Keratinocyte (primary cell): Measurements from ENCODE around the gene UGP2. TPM values are rescaled to one million over a fixed set of nuclear protein-coding genes. Genes with fewer than 3 reads are reported as not detected.

Experiments
- DNase-seq: peaks from one replicate; pipeline ENCODE4 v3.0.0-alpha.2; 2011; ENCODE audit warnings: low read depth, missing footprints, low spot score
- FAIRE-seq: peaks from 2 replicates; lab custom pipeline; 2011; peaks lifted over from hg19 to GRCh38; lab: Jason Lieb, UNC
- H2AFZ ChIP-seq: 2 replicates; pipeline ENCODE4 v1.6.0; 2012; ENCODE audit warnings: low read length, control low read depth, inconsistent platforms; ENCODE audit not compliant: control insufficient read depth
- H3K27ac ChIP-seq: 2 replicates; pipeline ENCODE4 v1.5.1; 2011; ENCODE audit warnings: low read length; ENCODE audit not compliant: control insufficient read depth, insufficient read depth
- H3K27me3 ChIP-seq: 3 replicates; pipeline ENCODE4 v1.6.0; 2011; ENCODE audit warnings: low read length; ENCODE audit not compliant: control insufficient read depth, insufficient read depth; ENCODE audit errors: extremely low read depth
- H3K36me3 ChIP-seq, 2 experiments: 2 replicates in 1 of 2; 3 replicates in 1 of 2; pipeline ENCODE4 v1.5.1; 2011; ENCODE audit warnings: low read length in 2 of 2, mild to moderate bottlenecking in 1 of 2; ENCODE audit not compliant: control insufficient read depth in 2 of 2, insufficient read depth in 2 of 2; ENCODE audit errors: extremely low read depth in 1 of 2
- H3K4me1 ChIP-seq: 3 replicates; pipeline ENCODE4 v1.5.1; 2011; ENCODE audit warnings: low read length; ENCODE audit not compliant: control insufficient read depth, insufficient read depth; ENCODE audit errors: extremely low read depth
- H3K4me2 ChIP-seq: 3 replicates; pipeline ENCODE4 v1.6.0; 2011; ENCODE audit warnings: low read depth, low read length; ENCODE audit not compliant: control insufficient read depth, insufficient read depth; ENCODE audit errors: extremely low read depth
- H3K4me3 ChIP-seq, 3 experiments: fragments of 200-600 bp in 1 of 3; sonication (generic) in 1 of 3; 2 replicates in 2 of 3; 3 replicates in 1 of 3; pipeline ENCODE4 v1.5.1; 2011 to 2016; ENCODE audit warnings: low read length in 3 of 3, mild to moderate bottlenecking in 3 of 3, control low read depth in 2 of 3, inconsistent platforms in 1 of 3, low read depth in 1 of 3, mixed read lengths in 1 of 3, mixed run types in 1 of 3, moderate library complexity in 1 of 3; ENCODE audit not compliant: control insufficient read depth in 2 of 3, insufficient read depth in 2 of 3; ENCODE audit errors: extremely low read depth in 1 of 3
- H3K79me2 ChIP-seq: 2 replicates; pipeline ENCODE4 v1.6.0; 2012; ENCODE audit warnings: low read length; ENCODE audit not compliant: control insufficient read depth, insufficient read depth
- H3K9ac ChIP-seq: 3 replicates; pipeline ENCODE4 v1.6.0; 2011; ENCODE audit warnings: low read length; ENCODE audit not compliant: control insufficient read depth, insufficient read depth; ENCODE audit errors: extremely low read depth
- H3K9me1 ChIP-seq: 3 replicates; pipeline ENCODE4 v1.6.0; 2011; ENCODE audit warnings: low read length; ENCODE audit not compliant: control insufficient read depth, insufficient read depth; ENCODE audit errors: extremely low read depth
- H3K9me3 ChIP-seq: 2 replicates; pipeline ENCODE4 v1.5.1; 2012; ENCODE audit warnings: low read depth, low read length; ENCODE audit not compliant: control insufficient read depth
- H4K20me1 ChIP-seq: 3 replicates; pipeline ENCODE4 v1.6.0; 2011; ENCODE audit warnings: low read length; ENCODE audit not compliant: control insufficient read depth, insufficient read depth; ENCODE audit errors: extremely low read depth
- CTCF ChIP-seq, 3 experiments: IDR thresholded peaks in 1 of 3; conservative IDR thresholded peaks in 1 of 3; optimal IDR thresholded peaks in 1 of 3; 2 replicates in 2 of 3; 3 replicates in 1 of 3; pipeline versions ENCODE3 to v1.5.1; 2011; ENCODE audit warnings: low read length in 3 of 3, mild to moderate bottlenecking in 3 of 3, moderate library complexity in 2 of 3, control low read depth in 1 of 3, inconsistent platforms in 1 of 3; ENCODE audit not compliant: insufficient read depth in 2 of 3; ENCODE audit errors: extremely low read depth in 1 of 3
- EZH2 ChIP-seq: IDR thresholded peaks from one replicate; pipeline ENCODE4 v1.6.1; 2012; ENCODE audit warnings: inconsistent platforms, mild to moderate bottlenecking, low read length, moderate library complexity
- dilution Hi-C: fragments of 300-500 bp; cut with MboI; formaldehyde crosslinking; loops from one replicate; pipeline ENCODE4 v1.7.0; 2020; ENCODE audit warnings: low sequenced_read_pairs; ENCODE audit not compliant: extremely low pct_ligation_motif_present
- polyA plus RNA-seq, 5 experiments: library from polyadenylated mRNA; depleted of rRNA in 3 of 5; stranded (reverse) in 3 of 5; stranded (forward) in 1 of 5; unstranded in 1 of 5; fragments of >200 nt; gene quantifications; 1 replicate in 1 of 5; 2 replicates in 3 of 5; 3 replicates in 1 of 5; pipeline versions ENCODE4 v1.2.1 to v1.2.3, GENCODE V29; 2011 to 2012; ENCODE audit warnings: missing spikeins in 2 of 5, low read depth in 1 of 5, low replicate concordance in 1 of 5

The UGP2 gene
- polyA plus RNA-seq, 1 donor (not counting 4 experiments of a cell fraction or from before 2014, with no cell fraction given), result 260 TPM

DNA sequence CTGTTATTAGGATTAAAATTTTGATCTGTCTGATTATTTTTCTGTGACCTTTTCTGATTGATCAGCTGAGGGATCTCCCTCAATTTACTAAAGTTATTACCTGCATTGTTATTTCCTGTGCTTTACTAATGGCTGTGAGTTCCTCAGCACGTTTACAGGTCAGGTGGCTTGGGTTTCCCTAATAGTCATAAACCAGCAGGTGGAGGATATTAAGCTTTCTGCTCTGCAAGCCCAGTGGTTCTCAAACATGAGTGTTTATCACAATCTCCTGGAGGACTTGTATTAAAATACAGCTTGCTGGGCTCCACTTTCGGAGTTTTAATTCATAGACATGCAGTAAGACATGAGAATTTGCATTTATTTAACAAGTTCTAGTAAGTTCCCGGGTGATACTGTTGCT lies 22.4 kb upstream of the UGP2 start:
- dilution Hi-C loops, result no loop called here
- Histone ChIP-seq H2AFZ (no peak overlapping the region), H3K4me2 (no peak overlapping the region), H3K9me3 (no peaks in the 10 kb centered on the region), H3K27me3 (no peaks in the 10 kb centered on the region), H3K9me1 (no peaks in the 10 kb centered on the region), H3K4me3 (no peak overlapping the region), H3K4me1 (peaks cover 2% of the 10 kb centered on the region), H3K36me3 (no peaks in the 10 kb centered on the region), H3K79me2 (no peaks in the 10 kb centered on the region), H3K9ac (no peak overlapping the region), H4K20me1 (no peaks in the 10 kb centered on the region), H3K27ac (no peak overlapping the region)
- TF ChIP-seq EZH2 (no peak), CTCF (optimal IDR thresholded peaks at IDR 0.05 in 1 of 3, IDR thresholded peaks at IDR 0.05 in 1 of 3, conservative IDR thresholded peaks at IDR 0.05 in 1 of 3; ENCODE audit: extremely low read depth in 1 of 3, insufficient read depth in 2 of 3, low read length in 3 of 3) (no peak)
- FAIRE-seq (no peak), DNase-seq (no peak)

DNA sequence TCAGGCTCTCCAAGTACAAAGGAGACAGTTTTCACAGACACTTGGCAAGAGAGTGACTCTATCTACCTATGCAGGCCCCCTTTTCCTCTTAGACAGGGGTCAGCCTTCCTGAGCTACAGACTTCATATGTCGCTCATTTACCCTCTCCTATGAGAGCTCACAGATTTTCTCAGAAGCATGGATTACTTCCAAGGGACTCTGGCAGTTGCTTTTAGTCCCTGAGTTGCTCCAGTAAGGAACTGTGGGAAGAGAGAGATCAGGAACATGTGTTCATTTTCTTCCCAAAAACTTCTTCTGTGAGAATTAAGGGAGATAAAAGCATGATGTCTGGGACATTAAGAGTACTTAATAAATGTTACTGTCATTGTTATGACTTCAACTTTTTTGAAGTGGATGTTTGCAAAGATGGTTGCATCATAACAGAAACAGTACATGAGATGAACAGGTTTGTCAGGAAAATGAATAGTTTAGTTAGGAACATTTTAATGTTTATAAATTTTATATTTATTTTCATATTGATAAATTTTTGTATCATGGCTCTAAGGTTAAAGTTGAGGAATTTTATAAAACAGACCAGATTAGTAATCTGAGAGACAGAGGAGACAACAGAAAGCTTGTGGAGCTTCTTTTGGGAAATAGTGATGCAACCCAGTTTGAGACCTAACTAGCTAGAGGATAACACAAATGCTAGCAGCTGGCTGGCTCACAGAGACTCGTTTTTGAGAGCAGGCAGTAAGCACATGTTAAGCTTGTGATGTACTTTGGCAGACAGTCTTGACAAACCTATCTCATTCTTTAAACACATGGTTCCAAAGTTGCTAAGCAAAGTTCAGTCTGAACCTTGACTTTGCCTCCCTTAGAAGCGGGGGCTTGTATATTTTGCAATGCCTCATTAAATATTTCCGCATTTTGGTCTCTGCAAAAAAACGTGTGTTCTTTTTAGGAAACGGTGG lies 21.7 kb upstream of the UGP2 start:
- Histone ChIP-seq H3K9ac (no peak overlapping the region), H3K36me3 (no peaks in the 10 kb centered on the region), H3K9me1 (no peaks in the 10 kb centered on the region), H3K27ac (no peak overlapping the region), H3K4me2 (no peak overlapping the region), H3K4me1 (no peaks in the 10 kb centered on the region), H2AFZ (no peak overlapping the region), H3K79me2 (no peaks in the 10 kb centered on the region), H4K20me1 (no peaks in the 10 kb centered on the region), H3K4me3 (no peak overlapping the region), H3K9me3 (no peaks in the 10 kb centered on the region), H3K27me3 (no peaks in the 10 kb centered on the region)
- TF ChIP-seq EZH2 (no peak), CTCF (optimal IDR thresholded peaks at IDR 0.05 in 1 of 3, IDR thresholded peaks at IDR 0.05 in 1 of 3, conservative IDR thresholded peaks at IDR 0.05 in 1 of 3; ENCODE audit: extremely low read depth in 1 of 3, insufficient read depth in 2 of 3, low read length in 3 of 3) (no peak)
- no peak for DNase-seq
- dilution Hi-C loops, result no loop called here
- FAIRE-seq, result no peak
